Progenitor cell of endocrine pancreas (in vitro differentiated cells): ENCODE measurements around the gene STAG3. TPM values are rescaled to one million over a fixed set of nuclear protein-coding genes. Genes with fewer than 3 reads are reported as not detected.
"Not testable (repeated sequence)": the region's sequence is repeated elsewhere in the genome, so short reads cannot be mapped to it uniquely, and the experiment has no call there.

Experiments used
- DNase-seq: peaks from one replicate; pipeline ENCODE4 v3.0.0; 2021; ENCODE audit warnings: low spot score; ENCODE audit not compliant: unreplicated experiment
- H3K27ac Mint-ChIP-seq: 2 replicates; pipeline ENCODE4 v1.8.0; 2021; ENCODE audit warnings: mild to moderate bottlenecking, moderate library complexity, mixed read lengths
- H3K27me3 Mint-ChIP-seq: 2 replicates; pipeline ENCODE4 v1.8.0; 2021; ENCODE audit warnings: mixed read lengths
- H3K36me3 Mint-ChIP-seq: 2 replicates; pipeline ENCODE4 v1.8.0; 2022; ENCODE audit warnings: mixed read lengths; ENCODE audit not compliant: insufficient read depth
- H3K4me1 Mint-ChIP-seq: 2 replicates; pipeline ENCODE4 v1.8.0; 2021; ENCODE audit warnings: low read depth, mixed read lengths
- H3K4me3 Mint-ChIP-seq: 2 replicates; pipeline ENCODE4 v1.8.0; 2021; ENCODE audit warnings: low read depth, mild to moderate bottlenecking, moderate library complexity, mixed read lengths
- H3K9me3 Mint-ChIP-seq: 2 replicates; pipeline ENCODE4 v1.8.0; 2021; ENCODE audit warnings: low read depth, mixed read lengths
- CTCF ChIP-seq: fragments of 200-600 bp; sonication (generic); IDR thresholded peaks from one replicate; pipeline ENCODE4 v1.5.0; 2021; ENCODE audit warnings: antibody characterized with exemption, mild to moderate bottlenecking; ENCODE audit not compliant: unreplicated experiment
- total RNA-seq: library from RNA; stranded (reverse); gene quantifications from 2 replicates; pipeline ENCODE4 v1.2.1, GENCODE V29; 2021

STAG3 gene
- total RNA-seq, 1 donor from 2014 or later, result 2.5 TPM

GRCh38 chr7:100221231-100221718, 43.6 kb downstream of the STAG3 start:
- H3K9me3 Mint-ChIP-seq, result no peaks in the 10 kb centered on the region
- H3K27ac Mint-ChIP-seq, result peak overlapping the region; percentile 80
- TF ChIP-seq CTCF, result no peak
- H3K36me3 Mint-ChIP-seq, result peaks cover 3% of the 10 kb centered on the region
- DNase-seq, result no peak
- H3K4me1 Mint-ChIP-seq, result no peaks in the 10 kb centered on the region
- no peaks in the 10 kb centered on the region for H3K27me3 Mint-ChIP-seq
- H3K4me3 Mint-ChIP-seq, result no peak overlapping the region

DNA sequence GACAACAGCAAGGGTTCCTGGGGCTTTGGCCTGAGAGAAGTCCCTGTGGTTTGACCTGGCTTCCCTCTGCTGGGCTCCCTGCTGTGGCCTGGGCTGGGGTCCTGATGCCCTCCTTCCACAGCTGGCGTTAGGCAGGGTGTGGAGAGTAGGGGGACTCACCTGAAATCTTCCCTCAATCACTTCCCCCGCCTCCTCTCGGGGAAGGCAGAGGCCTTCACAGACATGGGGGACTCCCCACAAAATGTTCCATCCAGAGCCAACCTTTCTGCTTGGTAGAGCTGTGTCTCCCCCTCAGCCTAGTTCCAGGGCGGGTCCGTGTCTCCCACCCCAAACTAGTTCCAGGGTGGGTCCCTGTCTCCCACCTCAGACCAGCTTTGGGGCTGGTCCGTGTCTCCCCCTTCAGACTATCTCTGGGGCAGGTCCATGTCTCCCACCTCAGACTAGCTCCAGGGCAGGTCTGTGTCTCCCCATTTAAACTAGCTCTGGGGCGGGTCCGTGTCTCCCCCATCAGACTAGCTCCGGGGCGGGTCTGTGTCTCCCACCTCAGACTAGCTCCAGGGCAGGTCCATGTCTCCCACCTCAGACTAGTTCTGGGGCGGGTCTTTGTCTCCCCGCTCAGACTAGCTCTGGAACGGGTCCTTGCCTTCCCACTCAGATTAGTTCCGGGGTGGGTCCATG, 44.2 kb downstream of the STAG3 start:
- H3K4me1 Mint-ChIP-seq, result no peaks in the 10 kb centered on the region
- peak overlapping the region; percentile 16 for H3K27ac Mint-ChIP-seq
- H3K4me3 Mint-ChIP-seq, result no peak overlapping the region
- no peak for TF ChIP-seq CTCF
- H3K27me3 Mint-ChIP-seq, result no peaks in the 10 kb centered on the region
- H3K36me3 Mint-ChIP-seq, result peaks cover 3% of the 10 kb centered on the region
- H3K9me3 Mint-ChIP-seq, result no peaks in the 10 kb centered on the region
- DNase-seq, result no peak

- H3K9me3 Mint-ChIP-seq, result no peaks in the 10 kb centered on the region
- no peaks in the 10 kb centered on the region for H3K4me1 Mint-ChIP-seq
- H3K36me3 Mint-ChIP-seq, result peaks cover 3% of the 10 kb centered on the region
- DNase-seq, result no peak
- no peak overlapping the region for H3K27ac Mint-ChIP-seq
- no peak overlapping the region for H3K4me3 Mint-ChIP-seq
- no peak for TF ChIP-seq CTCF
- H3K27me3 Mint-ChIP-seq, result no peaks in the 10 kb centered on the region
These were observed 44.9 kb downstream of the STAG3 start for GRCh38 chr7:100222445-100223132.

GRCh38 chr7:100223376-100223927, 45.7 kb downstream of the STAG3 start:
- not testable (repeated sequence) for H3K36me3 Mint-ChIP-seq, DNase-seq, H3K9me3 Mint-ChIP-seq, H3K27ac Mint-ChIP-seq, H3K4me1 Mint-ChIP-seq, H3K4me3 Mint-ChIP-seq, H3K27me3 Mint-ChIP-seq

- not testable (repeated sequence) for H3K27me3 Mint-ChIP-seq, H3K4me1 Mint-ChIP-seq, DNase-seq, H3K36me3 Mint-ChIP-seq, H3K4me3 Mint-ChIP-seq, H3K9me3 Mint-ChIP-seq, H3K27ac Mint-ChIP-seq
These were observed 47.2 kb downstream of the STAG3 start for GRCh38 chr7:100224891-100225290.

DNA sequence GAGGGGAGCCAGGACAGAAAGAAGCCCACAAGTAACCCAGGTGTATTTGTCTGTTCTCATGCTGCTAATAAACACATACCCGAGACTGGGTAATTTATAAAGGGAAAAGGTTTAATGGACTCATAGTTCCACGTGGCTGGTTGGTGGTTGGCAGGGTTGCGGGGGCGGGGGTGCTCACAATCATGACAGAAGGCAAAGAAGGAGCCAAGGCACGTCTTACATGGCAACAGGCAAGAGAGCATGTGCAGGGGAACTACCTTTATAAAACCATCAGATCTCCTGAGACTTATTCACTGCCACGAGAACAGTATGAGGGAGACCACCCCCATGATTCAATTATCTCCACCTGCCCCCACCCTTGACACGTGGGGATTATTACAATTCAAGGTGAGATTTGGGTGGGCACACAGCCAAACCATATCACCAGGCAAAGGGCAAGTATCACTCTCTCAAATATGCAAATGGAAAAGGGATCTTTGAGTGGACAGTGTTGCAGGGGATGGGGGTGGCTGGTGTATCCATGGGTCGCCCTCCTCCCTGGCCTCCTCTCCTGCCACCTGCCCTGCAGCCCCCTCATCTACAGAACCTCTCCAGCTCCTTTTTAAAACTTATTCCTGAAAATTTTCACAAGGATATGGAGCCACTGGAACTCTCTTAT, 57.1 kb downstream of the STAG3 start:
- H3K27ac Mint-ChIP-seq, DNase-seq, H3K4me3 Mint-ChIP-seq, H3K9me3 Mint-ChIP-seq, H3K4me1 Mint-ChIP-seq, H3K27me3 Mint-ChIP-seq: not testable (repeated sequence)
- H3K36me3 Mint-ChIP-seq, result peaks cover 15% of the 10 kb centered on the region

GRCh38 chr7:100239975-100240374, 62.3 kb downstream of the STAG3 start:
- not testable (repeated sequence) for DNase-seq, H3K27me3 Mint-ChIP-seq, H3K4me3 Mint-ChIP-seq, H3K36me3 Mint-ChIP-seq, H3K9me3 Mint-ChIP-seq
- peaks cover 14% of the 10 kb centered on the region for H3K4me1 Mint-ChIP-seq
- H3K27ac Mint-ChIP-seq, result peak overlapping the region; percentile 77

GRCh38 chr7:100243385-100243784, 65.7 kb downstream of the STAG3 start:
- not testable (repeated sequence) for H3K9me3 Mint-ChIP-seq, H3K27ac Mint-ChIP-seq, H3K4me3 Mint-ChIP-seq, DNase-seq, H3K27me3 Mint-ChIP-seq, H3K36me3 Mint-ChIP-seq
- H3K4me1 Mint-ChIP-seq, result peaks cover 40% of the 10 kb centered on the region

GRCh38 chr7:100244988-100245605, 67.4 kb downstream of the STAG3 start:
- H3K4me3 Mint-ChIP-seq, H3K36me3 Mint-ChIP-seq, H3K9me3 Mint-ChIP-seq, H3K27me3 Mint-ChIP-seq, DNase-seq: not testable (repeated sequence)
- H3K4me1 Mint-ChIP-seq, result peaks cover 43% of the 10 kb centered on the region
- peak overlapping the region; percentile 85 for H3K27ac Mint-ChIP-seq
